Activated T-helper 1 cell treated with Interleukin-2 at 50 U/mL for 16 hours (primary cell): ENCODE results near the gene BMPER.

Experiments
- DNase-seq: peaks from one replicate; pipeline ENCODE4 v3.0.0-alpha.2; 2020; ENCODE audit warnings: low read depth

Gene BMPER

DNA sequence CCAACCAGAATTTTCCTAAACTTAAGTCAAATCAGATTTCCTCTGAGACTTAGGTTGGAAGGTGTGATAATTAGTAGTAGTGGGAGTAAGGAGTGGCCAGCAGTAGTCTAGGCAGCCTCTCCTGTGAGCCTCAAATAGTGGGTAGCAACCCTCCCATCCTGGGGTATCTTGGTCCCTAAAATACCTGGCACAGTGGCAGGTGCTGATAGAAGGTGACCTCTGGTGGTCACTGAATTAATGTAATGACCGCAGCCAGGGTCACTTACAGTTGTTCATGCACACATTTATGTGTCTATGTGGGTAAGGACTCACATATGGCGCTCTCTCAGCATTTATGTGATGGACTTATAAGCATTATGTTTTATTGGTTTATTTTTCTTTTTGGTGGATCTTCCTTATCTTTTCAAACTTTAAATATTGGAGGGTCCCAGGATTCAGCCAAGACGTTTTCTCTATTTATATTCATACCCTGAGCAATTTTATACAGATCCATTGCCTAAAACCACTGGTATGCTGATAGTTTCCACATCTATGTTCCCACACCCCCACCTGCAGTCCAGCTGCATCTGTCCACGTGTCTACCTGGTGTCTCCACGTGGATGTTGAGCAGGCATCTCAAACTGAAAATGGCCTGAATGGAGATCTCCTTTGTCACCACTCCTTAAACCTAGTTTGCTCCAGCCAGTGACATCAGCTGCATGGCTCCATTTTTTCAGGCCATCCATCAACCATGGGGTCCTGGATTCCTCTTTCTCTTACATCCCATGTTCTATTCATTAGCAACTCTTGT, 18.3 kb downstream of the BMPER start:
- DNase-seq: no peak

DNA sequence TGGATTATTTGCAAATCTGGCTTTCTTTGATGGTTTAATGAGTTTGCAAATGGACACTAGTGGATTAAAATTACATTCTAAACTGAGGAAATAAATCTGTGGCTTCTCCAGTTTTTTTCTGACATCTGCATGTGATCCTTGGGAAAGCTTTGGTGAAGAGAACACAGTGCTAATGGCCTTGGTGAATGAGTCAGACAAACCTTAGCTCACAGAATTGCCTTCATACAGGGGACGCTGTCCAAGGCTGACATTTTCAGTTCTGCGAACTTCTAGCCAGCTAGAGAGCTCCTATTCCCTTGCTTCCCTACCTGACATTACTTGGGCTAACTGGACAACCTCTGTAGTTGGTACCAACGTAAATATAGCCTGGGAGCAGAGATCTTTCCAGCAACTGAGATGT, 21.2 kb downstream of the BMPER start:
- no peak for DNase-seq

DNA sequence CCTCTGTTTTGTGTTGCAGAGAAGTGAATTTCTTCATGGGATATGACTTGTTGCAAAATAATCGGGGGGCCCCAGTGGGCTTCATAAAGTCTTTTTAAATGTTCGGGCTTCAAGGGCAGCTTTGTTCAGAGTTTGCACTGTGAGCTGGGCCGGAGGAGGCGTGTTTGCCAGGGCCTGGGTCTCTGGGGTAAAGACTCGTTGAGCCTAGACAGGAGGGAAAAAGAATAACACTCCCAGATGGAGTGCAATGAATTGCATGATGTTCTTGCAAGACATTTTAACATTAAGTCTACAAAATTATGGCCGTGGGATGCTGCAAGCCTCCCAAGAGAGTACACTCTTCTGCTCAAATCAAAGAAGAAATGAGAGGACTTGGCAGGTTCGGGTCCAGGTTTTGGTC, 23.6 kb downstream of the BMPER start:
- DNase-seq: no peak

DNA sequence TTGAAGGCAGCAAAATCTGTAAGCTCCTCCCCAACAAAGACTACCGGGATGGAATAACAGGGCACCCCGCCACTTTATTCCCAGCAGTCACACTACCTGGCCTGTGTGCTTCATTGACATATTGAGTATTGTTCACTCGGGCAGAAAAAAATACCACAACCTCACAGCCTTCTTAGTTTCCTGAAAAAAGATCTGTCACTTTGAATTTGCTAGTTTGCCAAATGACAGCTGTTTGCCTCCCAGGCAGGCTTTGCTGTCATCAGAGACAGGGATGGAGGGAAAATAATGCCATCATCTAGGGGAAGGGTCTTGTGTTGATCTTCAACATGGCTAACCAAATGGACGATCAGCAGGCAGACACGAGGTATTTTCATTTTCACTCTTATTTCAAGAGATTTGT, 26.9 kb downstream of the BMPER start:
- no peak for DNase-seq

DNA sequence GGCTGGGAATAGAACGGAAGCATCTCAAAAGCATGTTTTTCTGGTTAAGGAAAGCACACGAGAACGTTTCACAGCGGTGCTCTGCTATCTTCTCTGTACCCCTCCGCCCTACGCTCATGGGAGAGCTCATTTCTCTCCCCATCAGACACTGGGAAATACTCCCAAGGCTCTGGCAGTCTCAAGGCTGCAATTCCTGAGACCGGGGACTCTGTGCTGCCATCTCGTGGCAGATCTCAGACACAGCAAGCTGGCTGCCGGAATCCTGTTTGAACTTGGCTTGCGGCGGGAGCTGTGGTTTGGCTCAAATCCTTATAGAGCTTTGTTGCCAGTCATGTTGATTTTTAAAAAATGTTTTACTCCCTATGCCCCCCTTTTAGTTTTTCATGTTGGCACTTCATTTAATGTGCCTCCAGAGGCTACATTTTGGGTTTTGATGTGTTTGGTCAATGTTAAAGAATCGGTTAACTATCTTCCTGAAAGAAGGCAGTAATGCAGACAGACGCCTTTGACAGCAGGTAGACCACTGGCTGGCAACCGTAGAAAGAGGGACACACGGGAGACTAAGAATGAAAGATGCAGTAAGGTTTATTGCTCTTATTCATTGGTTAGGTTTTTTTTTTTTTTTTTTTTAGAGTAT, 27.6 kb downstream of the BMPER start:
- peak; percentile 22 for DNase-seq

DNA sequence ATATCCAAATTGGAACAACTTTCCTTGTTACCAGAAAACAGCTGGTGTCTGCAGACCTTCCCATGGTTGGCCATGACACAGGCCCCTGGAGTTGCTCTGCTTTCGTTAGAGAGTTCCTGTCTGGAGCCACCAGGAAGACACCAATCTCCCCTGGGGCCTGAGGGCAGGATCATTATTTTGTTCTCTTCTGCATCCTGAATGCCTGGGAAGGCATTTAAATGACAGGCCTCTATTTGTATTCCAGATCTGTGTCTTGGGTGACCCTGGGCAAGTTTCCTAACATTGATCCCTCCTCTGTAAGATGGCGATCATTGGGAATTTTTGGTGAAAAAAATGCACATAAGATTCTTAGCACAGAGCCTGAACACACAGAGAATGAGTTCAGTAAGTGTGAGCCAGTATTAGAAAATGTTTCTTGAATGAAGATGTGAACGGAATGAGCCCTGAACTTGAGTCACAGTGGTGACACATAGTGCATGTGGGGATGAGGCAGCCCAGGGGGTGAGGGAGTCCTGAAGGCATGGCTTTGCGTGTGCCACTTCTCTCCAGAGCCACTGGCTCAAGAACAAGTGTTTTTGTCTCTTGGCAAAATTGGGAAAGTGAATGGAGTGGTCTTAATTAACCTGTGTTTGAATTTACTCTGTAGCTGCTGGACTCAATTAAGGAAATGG, 28.4 kb downstream of the BMPER start:
- no peak for DNase-seq

DNA sequence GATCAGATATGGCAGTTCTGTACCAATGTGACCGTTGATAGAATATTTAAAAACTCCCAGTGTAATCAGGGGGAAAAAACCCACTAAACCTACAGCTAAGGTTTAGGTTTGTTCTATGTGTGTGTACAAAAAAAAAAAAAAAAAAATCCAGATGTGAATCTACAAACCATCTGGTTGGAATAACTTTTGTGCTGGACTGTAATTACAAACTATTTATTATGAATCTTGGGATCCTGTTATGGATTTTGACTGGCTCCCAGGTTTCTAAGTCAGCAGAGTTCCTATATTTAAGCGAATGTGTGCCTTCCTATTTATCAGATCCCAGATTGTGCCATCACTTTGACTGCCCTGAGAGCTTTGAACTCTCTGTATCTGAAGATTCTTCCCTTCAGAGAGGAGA, 29.1 kb downstream of the BMPER start:
- DNase-seq: no peak

DNA sequence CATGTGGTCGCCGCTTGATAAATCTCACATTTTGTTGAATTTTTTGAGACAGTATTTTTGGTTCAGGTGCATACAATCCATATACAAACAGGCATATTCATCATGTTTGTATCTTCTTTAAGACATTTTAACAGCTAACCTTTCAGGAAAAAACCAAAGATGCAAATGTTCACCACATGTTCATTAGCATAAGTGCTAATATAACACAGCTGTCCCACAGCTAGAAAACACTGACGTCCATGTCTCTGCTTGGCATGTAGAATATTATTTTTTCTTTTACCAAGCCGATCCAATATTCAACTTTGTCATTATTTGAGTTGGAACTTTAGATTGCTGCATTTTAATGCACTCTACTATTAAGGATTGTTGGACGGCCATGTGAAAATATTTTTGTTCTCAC, 31.2 kb downstream of the BMPER start:
- no peak for DNase-seq

DNA sequence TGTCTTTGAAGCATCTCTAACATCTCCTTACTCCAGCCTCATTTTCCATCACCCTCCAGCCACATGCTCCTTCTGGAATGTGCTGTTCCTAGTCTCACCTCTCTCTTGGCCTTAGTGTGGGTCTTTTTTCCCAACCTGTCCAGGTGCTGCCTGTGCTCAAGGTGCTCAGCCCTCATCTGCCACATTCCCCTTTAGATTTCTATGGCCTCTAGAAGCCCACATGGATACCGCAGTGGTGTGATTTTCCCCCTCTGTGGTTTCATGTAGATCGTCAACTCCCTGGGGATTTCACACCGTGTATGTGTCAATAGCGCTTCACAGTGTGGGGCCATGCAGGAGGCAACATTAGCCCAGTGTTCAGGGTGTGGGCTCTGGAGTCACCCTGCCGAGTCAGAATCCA, 32.5 kb downstream of the BMPER start:
- no peak for DNase-seq

DNA sequence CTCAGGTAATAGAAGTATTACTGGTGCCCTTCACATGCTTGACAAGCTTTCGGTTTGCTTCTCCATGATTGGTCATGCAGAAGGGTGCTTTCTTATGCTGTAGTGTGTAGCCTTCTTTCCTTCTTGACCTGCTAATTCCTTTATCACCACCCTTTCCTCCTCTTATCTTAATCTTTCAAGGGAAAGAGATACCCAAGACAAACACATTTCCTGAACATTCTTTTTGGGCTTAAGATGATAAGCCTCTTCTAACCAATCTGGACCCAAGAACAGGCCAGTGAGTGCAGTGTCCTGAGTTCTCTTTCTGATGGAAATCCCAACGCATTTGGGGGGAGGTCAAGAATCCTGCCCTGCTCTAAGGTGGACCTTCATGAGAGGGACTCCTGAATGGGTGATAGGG, 33.8 kb downstream of the BMPER start:
- no peak for DNase-seq

DNA sequence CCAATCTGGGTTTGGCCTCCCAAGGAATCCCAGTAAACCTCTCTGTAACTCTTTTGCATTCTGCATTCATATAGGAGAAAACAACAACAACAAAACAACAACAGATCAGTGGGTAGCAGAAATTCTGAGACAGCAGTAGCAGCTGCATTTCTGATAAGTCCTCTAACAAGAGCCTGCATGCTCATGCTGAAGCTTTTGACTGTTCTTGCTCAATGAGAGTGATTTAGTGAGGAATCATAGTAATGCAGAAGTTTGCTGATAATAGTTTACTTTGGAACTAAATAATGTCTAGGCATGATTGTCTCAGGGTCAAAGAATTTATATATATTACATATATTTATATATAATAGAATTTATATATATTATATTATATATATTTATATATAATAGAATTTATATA, 35.2 kb downstream of the BMPER start:
- DNase-seq: no peak

DNA sequence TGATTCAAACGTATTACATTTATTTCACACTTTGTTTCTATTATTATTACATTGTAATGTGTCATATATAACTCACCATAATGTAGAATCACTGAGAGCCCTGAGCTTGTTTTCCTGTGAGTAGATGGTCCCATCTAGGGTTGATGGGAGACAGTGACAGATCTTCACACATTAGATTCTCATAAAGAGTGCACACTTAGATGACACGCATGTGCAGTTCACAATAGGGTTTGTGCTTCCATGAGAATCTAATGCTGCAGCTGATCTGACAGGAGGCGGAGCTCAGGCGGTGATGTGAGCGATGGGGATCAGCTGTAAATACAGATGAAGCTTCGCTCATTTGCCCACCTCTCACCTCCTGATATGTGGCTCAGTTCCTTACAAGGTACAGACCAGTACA, 36.1 kb downstream of the BMPER start:
- DNase-seq: no peak

DNA sequence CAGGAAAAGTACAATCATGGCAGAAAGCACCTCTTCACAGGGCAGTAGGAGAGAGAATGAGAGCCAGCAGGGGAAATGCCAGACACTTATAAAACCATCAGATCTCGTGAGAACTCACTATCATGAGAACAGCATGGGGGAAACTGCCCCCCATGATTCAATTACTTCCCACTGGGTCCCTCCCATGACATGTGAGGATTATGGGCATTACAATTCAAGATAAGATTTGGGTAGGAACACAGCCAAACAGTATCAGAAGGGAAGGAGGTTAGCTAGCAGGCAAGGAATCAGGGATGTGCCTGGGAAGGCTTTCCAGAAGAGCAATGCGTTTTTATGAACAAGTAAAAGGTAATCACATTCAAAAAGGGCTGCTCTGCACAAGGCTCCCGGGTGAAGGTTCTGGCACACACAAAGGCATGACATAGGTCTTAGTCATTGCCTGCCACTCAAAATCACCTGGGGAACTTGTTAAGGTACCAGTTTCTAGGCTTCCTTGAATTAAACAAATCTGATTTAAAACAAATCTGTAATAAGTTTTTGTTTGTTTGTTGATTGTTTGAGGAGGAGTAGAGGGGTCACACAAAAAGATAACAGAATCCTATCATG, 40.9 kb downstream of the BMPER start:
- no peak for DNase-seq

DNA sequence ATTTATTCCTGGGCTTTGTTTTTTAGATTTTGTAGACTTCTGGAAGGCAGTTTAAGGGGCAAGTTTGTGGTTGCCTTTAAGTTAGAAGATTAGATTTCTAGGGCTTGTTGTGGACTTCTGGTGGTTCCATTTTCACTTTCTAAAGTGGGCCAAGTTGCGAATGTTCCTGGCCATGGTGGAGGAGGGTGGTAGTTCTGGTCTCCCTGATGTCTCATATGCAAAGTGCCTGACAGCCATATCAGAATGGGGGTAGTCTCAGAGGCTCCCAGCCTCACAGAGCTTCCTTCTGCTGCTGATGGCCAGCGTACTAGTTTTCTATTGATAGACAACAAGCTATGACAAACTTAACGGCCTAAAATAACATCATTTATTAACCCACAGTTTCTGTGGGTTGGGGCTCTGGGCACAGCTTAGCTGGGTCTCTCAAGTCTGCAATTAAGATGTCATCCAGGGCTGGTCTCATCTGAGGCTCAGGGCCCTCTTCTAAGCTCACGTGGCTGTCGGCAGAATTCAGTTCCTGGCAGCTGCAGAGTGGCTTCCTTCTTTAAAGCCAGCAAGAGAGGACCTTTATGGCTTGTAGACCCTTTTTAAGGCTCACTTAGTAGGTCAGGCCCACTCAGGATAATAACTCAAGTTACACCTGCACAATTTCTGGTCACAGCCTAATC, 44.8 kb downstream of the BMPER start:
- DNase-seq: no peak

DNA sequence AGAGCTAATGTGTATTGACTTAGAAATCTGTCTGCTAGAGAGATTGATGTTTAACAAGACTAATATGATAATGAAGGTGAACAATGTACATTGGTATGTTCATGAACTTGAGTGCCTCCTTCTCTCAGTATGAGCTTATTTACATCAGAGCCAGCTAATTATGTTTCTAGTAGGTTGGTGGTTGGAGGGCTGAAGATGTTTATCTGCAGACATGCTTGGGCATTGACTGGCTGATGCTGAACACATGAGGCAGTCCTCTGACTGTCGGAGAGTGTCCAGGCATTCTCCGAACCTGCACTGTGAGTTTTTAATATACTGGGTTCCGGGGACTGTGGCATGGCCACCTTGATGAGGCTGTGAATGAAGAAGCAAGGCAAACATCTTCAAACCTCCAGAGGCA, 47.5 kb downstream of the BMPER start:
- no peak for DNase-seq

DNA sequence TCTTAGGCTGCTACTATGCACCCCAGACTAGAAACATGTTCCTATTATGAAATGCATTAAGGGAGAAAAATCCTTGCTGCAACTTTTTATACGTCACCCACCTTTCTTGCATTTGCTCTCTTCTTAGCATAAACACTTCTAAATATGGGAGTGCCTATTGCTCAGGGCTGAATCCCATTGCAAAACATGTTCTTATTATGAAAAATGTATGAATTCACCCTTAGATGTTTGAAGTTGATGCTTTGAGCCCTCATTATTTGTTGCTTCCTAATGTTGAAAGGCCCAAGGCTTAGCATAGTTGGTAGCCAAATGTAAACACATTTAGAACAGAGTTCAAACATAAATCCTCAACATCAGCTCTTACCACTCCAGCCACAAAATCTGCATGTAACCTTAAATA, 52.8 kb downstream of the BMPER start:
- no peak for DNase-seq

DNA sequence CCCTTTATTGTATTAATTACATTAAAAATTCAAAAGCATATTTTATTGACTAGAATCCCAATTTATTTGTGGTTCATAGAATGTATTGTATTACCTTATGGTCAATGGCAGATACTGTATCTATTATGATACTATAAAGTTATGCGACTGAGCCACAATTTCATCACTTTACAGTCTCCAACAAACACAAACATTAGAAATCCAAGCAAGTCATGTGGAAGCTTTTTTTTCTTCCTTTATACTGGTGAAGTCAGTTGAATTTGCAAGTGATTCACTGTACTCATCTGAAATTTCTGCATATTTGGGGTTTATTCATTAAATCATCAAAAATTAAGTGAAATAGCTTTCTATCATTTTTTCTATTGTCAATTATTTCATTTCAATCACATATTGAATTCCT, 54.3 kb downstream of the BMPER start:
- no peak for DNase-seq

DNA sequence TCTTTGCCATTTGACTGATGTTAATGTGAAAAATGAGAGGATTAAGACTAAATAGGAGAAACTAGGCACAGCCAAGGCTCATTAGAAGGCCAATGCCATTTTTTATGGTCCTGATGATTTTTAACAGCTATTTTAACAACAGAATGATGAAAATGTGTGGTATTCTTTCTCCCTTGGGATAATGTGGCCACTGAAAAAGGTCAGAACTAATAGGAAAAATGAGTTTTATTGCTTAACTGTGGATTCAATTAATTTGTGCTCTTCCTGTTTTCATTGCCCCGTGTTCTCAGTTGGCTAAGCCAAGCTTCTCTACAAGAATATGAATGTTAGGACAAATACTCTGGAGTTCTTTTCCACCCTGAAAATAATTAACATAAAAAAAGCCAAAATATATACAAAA, 56.6 kb downstream of the BMPER start:
- DNase-seq: no peak

DNA sequence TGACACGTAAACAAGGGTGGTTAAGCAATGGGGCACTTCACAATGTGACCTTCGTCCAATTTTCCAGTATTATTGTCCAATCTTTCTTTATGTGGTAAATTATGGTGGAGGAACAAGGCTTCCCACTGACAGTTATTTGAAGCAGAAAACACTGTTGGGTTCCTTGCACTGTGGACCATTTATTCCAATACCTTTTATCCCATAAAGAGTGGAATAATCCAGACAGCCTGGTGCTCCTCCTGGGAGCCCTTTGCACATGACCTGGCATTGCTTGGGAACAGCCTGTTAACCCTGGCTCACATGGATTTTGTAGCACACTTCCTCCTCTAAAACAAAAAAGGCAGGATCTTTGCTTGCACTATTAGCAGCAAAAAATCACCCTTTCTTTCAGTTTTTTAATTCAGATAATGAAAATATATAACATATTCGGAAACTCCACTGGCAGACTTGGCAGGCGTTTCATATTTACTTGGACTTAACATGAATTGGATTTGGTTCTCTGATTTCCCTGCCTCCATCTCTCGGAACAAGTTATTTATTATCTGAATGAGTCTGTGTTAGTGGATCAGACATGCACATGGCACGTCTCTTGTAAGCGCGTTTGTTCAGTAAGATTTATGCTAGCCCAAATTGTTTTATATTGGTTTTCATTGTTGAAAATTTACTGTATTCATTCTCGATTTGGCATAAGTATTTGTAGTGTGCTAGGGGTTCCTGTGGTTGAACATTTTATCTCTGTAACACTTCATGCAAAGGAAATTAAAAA, 59.3 kb downstream of the BMPER start:
- DNase-seq: no peak

DNA sequence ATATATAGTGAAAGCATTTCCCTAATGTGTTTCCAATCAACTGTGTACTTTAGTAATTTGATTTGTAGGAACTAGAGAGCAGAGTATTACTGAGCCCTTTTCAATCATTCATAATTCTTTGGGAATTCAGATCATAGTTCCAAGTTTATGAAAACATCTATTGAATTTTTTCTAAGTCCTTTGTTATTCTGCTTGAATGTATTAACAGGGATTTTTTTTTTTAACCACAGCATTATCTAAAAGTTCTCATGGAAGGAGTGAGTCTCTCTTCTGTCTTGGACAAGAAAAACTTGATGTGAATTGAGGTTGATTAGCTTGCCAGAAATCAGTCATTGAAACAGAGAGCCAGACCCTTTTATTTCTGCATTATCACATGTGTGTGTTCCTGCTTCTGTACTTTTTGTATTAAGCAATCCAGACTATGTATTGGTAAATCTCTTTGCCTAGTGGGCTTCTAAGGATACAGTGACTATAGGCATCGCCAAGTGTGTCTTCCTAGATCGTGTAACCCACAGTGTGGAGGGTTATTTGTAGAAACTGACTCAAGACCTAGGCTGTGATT, 59.9 kb downstream of the BMPER start:
- no peak for DNase-seq

DNA sequence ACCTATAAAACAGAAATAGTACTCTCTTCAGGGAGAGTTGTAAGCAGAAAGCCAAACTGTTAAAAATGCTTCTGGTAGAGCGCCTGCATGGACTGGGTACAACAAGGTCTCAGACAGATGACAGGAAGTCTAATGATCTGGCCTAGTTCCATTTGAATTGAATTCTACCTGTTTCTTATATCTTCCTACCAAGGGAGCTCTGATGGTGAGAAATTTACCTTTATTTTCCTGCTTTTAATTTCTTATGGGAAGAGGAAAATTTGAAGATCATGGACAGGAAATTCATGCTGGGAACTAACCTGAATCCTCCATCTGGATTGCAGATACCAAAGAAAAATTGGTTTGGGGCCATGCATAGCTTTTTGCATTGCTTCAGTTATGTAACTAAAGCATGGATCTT, 63.3 kb downstream of the BMPER start:
- DNase-seq: no peak
